GM21529 (cell line): ENCODE results near the gene ZNF606.

Source experiments
- ATAC-seq: cut with Tn5 transposase; IDR thresholded peaks from one replicate; pipeline ENCODE4 v1.9.1; 2021; ENCODE audit not compliant: unreplicated experiment

Gene ZNF606

DNA sequence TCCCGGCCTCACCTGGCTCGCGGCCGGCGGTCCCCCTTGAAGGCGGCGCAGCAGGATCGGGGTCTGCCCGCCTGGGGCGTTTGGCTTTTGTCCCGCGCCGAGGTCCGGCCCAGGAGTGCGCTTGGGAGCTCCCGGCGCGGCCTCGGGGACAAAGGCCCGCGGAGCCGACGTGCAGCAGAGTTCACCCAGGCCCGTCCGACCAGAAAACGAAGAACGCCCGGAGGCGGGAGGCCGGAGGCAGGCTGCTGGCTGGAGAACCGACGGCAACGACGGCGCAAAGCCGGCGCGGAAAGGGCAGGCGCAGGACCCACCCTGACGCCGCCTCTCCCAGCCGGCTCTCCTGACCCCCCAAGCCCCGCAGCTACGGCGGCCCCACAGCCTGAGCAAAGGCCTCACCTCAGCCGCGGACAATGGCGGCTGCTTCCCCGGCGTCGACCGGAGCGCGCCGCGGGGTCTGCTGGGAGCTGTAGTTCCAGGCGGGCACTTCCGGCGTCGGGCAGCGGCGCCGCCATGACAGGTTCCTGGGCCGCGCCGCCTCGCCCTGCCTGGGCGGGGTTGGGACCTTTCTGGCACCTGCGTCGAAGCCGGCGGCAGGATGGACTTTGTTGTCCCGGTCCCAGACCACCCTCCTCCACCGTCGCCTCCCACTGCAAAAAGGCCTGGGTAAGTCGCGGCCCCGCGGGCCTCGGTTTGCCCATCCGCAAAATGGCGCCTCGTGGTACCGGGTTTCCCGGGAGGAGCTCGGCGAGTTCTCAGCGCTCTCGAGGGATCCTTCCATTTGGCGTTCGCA lies at the start of gene ZNF606:
Gene ZNF606 (minus strand): TSS at position 437 of the 790 bp plus-strand sequence. CDS start 1,501 bp downstream, outside the sequence.
- peak; percentile 96 for ATAC-seq

DNA sequence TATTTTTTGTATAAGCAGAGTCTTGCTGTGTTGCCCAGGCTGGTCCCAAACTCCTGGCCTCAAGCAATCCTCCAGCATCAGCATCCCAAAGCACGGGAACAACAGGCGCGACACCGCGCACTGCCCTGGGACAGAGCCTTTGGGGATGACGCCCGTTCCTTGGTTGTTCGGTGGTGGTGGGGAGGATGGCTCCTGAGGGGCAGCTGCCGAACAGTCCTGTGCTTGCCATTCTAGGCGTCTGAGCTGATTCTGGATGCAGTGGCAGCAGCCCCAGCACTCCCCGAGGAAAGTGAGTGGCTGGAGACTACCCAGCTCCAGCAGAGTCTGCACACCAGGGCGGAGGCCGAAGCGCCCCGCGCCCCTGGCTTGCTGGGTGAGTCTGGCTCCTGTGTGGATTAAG lies 49.6 kb upstream of the ZNF606 start:
- ATAC-seq, result no peak

DNA sequence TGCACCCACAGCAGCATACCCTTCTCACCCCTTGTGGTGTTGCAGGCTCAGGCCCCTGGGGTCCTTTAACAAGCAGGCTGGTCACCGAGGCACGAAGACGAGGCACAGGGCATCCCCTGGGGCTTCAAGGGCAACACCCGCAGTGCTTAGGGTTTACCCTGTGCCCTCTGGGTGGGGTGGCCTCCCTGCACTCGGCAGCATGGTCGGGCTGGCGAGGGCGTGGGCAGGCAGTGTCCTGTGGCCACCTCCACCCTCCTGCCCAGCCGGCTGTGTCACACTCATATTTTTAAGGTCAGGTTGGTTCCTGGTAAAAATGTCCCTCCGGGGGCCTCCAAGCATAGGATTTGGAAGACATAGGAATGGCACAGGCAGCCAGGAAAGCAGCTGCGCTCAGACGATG lies 45.1 kb upstream of the ZNF606 start:
- ATAC-seq, result no peak

DNA sequence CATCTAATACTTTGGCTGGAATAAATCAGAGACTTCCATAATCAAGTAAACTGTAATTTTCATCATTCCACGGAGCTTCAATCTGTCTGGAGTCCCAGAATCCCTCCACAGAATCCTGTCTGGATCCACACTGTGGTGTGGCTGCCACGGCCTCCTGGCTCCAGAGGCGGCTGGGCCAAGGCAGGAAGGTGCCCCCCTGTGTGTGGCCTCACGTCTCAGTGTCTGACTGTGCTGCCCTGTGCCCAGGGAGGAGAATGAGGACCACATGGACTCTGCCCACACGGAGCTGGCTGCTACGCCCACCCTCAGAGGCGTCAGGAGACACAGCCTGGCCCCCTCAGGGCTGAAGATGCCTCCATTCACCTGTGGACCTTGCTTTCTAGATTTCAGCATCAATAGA lies 44.2 kb upstream of the ZNF606 start:
- ATAC-seq, result no peak

DNA sequence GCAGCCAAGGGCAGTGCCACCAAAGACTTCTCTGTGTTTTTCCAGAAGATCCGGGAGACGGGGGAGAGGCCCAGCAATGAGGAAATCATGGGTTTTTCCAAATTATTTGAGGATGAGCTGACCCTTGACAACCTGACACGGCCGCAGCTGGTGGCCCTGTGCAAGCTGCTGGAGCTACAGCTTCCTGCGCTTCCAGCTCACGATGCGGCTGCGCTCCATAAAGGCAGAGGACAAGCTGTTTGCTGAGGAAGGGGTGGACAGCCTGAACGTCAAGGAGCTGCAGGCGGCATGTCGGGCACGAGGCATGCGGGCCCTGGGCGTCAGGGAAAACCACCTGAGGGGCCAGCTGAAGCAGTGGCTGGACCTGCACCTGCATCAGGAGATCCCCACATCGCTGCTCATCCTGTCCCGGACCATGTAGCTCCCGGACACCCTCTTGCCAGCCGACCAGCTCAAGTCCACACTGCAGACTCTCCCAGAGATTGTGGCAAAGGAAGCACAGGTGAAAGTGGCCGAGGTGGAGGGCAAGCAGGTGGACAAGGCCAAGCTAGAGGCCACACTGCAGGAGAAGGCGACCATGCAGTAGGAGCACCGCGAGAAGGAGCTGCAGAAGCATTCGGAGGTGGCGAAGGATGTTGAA lies 42.9 kb upstream of the ZNF606 start:
- no peak for ATAC-seq

DNA sequence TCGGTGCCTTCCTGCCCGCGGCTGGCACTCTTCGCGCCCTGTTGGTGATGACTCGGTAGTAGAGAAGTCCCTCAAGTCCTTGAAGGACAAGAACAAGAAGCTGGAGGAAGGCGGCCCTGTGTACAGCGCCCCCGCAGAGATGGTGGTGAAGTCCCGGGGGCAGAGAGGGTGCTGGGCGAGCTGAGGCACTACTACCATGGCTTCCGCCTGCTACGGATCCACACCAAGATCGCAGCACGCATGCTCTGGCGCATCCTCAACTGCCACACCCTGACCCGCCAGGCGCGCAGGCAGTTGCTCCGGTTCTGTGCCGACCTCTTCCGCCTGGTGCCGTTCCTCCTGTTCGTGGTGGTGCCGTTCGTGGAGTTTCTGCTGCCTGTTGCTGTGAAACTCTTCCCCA lies 42.3 kb upstream of the ZNF606 start:
- no peak for ATAC-seq

DNA sequence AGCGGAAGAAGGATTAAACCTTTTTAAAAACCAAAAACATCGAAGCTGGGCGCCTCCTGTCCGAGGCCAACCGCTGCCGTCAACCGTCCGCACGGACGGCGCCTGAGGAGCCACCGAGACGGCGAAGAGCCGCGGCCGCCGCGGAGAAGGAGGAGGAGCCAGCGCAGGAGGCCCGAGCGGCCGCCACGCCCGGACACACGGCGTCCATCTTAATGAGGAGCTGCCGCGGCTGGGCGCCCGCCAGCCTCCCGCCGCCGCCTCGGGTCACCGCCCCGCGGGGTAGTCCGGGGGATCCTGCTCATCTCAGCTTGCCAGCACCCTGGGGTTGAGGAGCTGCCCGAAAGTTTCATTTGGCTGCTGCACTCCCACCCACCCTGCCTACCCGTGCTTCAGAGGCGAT lies 41.8 kb upstream of the ZNF606 start:
- ATAC-seq, result no peak

DNA sequence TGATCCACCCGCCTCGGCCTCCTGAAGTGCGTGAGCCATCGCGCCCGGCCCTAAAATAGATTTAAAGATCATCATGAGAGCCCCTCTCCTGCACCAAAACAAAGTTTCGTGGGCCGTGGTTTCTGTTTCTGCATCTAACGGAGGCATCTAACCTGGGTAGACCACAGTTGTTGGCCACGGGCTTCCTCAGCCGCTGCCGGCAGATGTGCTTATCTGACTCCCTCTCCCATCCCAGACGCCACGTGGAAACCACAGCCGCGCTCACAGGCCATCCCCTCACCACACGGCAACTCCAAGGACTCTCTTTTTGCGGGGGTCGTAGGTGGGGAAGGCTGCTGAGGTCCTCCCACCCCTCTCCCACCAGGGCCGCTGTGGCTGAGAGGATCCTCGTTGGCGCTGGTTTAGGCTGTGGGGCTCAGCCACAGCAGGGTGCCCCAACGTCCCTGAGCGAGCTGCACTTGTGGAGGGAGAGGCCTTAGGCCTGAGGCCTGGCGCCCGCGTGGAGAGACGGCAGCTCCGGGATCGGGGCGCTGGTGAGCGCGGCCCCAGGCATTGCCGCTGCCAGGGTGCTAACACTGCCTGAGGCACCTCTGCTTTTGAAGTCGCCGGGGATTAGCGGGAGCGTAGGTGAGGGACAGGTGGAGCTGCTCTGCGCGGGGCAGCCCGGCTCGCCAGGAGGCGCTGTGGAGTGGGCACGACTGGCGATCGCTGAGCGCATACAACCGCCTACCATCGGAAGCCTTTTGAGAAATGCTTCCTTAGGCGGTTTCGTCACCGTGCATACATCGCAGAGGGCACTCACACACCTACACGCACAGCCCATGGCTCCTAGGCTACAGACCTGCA lies 40.1 kb upstream of the ZNF606 start:
- ATAC-seq, result no peak

DNA sequence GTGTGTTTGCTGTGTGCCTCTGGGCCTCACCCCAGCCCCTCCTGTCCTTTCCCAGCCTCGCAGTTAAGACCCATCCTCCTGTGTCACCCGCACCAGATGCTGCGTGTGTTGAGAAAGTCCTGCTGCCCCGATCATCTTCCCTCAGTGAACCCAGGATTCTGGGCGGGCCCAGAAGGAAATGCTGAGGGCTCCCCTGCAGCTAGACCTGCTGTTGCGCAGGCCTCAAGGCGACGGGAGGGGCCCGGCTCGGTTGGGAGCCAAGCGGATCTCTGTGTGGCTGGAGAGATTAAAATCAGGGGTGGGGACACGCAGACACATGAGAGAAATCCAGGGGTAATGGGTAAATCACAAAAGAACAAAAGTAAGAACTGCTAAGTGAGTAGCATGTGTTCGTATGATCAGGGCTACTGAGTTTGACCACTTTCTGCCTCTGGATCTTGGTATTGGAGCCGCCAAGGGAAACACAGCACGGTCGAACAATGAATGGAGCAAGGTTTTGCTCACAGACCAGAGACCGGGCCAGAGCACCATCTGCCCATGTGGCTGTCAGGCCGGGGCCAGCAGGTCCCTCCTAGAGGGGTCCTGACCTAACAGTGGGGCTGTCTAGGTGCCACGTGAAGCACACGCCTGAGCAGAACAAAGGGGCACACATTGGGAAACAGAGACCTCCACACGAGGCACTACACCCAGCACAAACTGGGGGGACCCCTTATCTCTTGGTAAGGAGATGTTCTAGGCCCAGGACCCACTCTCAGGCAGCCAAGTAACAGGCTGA lies 38.3 kb upstream of the ZNF606 start:
- no peak for ATAC-seq

DNA sequence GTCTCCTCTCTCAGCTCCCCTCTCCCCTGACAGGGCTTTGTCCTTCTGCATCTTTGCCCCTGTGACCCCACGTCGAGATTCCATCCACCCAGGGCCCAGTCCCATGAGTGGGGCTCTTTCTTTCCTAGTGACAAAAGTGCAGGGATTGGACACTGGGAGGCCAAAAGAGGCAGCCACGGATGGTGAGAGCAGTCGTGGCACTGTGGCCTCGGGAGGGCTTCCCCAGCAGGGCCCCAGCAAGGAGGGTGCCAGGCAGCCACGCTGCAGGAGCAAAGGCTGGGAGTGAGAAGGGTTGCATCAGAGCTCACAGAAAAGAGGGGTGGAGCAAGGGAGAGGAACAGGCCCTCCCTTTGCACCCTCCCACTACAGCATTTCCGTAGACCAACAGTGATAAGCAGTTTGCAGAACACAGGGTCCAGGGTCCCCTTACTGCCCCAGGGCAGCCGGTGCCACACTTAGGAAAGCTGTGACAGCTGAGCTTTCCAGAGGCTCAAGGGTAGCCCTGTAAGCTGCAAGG lies 36.1 kb upstream of the ZNF606 start:
- ATAC-seq, result no peak

DNA sequence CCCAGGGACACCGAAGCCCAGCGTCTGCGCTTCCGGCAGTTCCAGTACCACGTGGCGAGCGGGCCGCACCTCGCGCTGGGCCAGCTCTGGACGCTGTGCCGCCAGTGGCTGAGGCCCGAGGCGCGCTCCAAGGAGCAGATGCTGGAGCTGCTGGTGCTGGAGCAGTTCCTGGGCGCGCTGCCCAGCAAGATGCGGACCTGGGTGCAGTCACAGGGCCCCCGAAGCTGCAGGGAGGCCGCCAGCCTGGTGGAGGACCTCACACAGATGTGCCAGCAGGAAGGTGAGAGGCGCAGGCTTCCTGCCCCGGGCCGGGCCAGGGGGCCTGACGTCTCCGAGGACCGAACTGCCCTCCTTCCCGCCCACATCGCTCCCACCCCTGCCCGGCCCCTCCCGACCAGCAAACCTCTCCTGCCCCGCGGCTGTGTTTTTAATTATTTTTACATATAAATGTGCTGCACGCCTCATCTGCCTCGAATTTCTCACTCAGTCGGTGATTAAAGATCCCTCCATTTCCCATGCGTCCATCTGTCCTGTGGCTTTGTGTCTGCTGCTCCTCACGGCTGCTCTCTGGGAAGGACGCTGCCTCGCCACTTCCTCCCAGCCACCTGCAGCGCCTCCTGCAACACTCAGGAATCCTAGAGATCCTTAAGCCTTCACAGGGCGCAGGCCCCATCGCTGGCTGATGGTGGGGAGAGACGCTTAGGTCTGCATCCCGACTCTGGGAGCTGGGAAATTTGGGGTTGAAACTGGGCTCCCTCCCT lies 35.5 kb upstream of the ZNF606 start:
- no peak for ATAC-seq

DNA sequence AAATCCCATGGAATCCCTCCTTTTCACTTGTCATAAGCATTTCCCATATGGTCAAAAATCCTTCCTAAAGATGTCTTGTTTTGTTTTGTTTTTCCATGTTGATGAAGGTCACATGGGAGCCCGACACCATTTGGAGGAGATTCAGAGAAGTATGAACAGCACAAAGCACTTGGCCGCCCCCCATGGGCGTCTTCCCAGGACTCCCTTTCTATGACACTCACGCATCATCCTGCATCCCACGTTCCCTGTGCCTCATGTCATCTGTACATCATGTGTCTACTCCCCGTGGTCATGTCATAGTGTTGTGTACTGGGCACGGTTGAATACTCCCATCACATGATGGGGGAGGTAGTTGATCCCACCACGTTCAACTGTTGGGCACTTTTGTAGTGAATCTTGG lies 33.2 kb upstream of the ZNF606 start:
- ATAC-seq, result no peak

DNA sequence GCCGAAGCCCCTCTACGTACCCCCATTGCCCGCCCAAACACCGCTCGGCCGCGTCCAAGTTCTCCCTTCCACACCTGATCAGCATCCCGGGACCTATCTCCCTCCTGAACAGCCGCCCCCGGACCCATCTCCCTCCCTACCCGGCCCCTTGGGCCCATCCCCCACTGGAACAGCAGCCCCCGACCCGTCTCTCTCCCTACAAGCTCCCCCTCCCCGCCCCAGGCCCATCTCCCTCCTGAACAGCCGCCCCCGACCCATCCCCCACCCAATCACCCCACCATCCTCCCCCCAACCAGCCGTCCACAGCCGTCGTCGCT lies 31.8 kb upstream of the ZNF606 start:
- ATAC-seq, result no peak

DNA sequence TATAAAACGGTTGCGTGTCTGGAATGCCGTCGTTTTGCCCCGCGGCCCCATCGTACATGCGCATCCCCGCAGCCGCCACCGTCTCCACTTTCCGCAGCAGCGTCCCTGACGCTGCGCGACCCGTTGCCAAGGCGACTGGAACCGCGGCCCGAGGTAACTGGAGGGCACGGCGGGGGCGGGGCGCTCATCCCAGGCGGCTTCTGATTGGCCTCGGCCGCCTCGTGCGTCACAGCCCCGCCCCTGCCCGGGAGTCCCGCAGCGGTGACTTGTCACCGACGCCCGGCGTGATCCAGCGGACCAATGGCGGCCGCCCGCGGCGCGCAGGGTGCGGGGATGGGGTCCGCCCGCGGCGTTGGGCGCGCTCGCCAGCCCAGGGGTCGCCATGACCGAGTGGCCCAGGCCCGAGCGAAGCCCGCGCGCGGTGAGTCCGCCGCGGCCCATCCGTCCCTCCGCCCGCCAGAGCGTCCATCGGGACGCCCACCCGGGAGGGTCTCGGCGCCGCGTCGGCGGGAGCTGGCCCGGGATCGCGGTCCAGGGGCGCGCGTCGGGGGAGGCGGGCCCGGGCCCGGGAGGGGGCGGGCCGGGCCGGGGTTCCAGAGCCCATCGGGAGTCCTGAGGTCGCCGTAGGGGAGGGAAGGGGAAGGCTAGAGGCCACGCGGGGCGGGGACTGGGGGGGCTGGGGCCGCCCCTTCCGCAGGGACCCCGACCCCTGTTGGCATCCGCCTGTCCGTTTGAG lies 31.3 kb upstream of the ZNF606 start, which contains the start of gene ZSCAN1:
Gene ZSCAN1 (plus strand): TSS at position 285 of the 736 bp plus-strand sequence. CDS start 3,812 bp downstream, outside the sequence.
- no peak for ATAC-seq

DNA sequence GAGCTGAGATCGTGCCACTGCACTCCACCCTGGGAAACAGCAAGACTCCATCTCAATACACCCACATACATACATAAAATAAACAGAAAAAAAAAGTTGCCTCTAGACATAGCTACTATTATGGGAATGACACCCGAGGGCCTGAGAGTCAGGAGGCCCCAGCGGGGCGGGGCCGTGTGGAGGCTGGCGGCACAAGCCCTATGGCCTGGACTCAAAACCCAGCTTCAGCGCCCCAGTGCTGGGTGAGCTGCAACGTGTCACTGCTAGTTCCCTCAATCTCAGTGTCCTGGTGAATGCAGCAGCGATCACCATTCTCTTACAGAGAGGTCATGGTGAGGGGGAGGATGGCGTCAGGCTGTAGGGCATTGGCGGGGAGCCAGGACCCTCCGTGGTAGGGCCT lies 22.0 kb upstream of the ZNF606 start:
- ATAC-seq, result no peak

DNA sequence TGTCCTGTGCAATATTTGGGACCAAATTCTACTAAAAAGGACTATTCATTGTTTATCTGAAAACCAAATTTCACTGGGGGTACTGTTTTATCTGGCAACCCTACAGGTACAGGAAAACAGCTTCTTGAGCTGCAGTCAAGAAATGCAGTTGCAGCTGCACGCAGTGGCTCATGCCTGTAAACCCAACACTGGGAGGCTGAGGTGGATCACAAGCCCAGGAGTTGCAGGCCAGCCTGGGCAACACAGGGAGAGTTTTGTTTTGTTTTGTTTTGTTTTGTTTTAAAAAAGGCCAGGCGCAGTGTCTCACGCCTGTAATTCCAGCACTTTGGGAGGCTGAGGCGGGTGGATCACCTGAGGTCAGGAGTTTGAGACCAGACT lies 19.7 kb upstream of the ZNF606 start:
- no peak for ATAC-seq

DNA sequence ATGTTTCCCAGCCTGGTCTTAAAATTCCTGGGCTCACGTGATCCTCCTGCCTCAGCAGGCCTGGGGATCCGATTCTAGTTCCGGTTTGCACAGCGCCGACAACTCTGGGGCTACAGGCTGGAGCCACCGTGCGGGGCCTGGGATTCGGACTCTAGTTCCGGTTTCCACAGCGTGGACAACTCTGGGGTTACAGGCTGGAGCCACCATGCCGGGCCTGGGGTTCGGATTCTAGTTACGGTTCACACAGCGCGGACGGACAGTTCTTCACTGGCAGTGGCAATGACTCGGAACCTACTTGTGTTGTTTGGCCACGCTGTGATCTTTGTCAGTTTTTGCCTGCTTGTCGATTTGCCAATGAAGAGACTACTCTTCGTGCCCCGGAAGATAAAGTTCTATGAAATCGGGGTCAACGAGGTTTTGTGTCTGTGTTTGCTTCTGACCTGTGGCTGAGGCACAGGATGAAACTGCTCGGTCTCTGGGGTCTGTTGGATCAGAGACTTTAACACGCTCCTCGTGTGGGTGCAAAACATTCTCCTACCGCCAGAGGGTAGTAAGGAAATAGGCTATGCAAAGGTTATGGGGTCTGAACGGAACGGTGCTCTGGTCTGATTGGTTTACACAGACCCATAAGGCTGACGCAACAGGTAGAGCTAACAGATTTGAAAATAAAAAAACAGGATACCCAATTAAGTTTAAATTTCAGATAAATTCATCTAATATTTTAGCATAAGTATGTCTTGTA lies 19.1 kb upstream of the ZNF606 start:
- ATAC-seq, result no peak

DNA sequence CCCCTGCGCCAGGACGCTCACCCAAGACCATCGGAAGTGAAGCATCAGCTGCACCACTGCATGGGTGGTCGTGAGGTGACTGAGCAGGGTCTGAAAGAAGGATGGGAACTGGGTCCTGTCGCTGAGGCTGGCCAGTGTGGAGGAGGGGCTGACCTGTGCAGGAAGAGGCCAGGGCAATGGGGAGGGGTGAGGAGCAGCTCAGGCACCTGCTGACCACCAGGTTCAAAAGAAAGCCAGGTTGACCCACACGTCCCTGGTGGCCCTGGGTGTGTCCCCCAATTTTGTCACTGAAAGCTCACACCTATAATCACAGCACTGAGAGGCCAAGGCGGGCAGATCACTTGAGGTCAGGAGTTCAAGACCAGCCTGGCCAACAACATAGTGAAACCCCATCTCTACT lies 17.5 kb upstream of the ZNF606 start:
- ATAC-seq, result no peak

DNA sequence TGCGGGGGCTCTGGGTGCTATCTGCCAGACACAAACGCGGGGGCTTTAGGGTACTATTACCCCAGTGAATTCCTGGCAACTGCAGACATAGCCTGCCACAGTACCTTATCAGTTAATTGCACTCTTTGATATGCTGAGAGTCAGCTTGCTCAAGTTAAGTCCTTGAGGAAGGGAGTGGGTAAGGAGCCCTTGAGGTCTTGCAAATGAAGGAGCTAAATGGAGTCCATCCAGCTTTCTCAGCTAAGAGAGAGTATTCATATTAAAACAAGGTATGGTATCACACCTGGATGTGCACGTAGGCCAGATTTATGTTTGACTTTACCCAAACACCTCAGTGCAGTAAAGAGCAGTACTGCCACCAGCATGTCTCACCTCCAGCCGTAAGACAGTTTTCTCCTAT lies 11.5 kb upstream of the ZNF606 start:
- no peak for ATAC-seq
